ENCODE data around the gene SLC16A2.

DNA sequence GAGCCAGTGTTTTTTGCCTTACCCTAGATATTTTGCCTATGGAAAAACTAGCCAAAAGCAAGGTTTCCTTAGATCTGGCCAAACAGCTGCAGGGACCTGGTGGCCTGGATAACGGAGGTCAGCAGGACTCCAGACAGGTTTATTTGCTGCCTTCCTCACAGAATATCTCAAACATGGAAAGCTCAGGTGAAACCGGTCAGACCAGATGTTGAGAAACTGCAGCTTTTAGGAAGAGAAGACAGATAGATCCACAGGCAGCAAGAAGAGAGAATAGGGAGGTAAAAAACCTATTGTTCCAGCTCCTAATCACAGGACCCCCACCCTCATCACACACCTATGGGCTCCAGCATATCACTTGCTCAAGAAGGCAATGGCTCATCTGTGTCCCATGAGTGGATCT lies 16.2 kb downstream of the SLC16A2 start:
- TF ChIP-seq, protein P1, sequence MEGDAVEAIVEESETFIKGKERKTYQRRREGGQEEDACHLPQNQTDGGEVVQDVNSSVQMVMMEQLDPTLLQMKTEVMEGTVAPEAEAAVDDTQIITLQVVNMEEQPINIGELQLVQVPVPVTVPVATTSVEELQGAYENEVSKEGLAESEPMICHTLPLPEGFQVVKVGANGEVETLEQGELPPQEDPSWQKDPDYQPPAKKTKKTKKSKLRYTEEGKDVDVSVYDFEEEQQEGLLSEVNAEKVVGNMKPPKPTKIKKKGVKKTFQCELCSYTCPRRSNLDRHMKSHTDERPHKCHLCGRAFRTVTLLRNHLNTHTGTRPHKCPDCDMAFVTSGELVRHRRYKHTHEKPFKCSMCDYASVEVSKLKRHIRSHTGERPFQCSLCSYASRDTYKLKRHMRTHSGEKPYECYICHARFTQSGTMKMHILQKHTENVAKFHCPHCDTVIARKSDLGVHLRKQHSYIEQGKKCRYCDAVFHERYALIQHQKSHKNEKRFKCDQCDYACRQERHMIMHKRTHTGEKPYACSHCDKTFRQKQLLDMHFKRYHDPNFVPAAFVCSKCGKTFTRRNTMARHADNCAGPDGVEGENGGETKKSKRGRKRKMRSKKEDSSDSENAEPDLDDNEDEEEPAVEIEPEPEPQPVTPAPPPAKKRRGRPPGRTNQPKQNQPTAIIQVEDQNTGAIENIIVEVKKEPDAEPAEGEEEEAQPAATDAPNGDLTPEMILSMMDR (IDR thresholded peaks at IDR 0.05), result no peak
- no peak for TF ChIP-seq POLR2A (IDR thresholded peaks at IDR 0.05)
- TF ChIP-seq POLR2AphosphoS5 (IDR thresholded peaks at IDR 0.05), result no peak
